Stimulated activated CD4-positive, alpha-beta T cell treated with anti-CD3 and anti-CD28 coated beads, TNF-alpha, amount 100 ng/mL, for 48 hours (primary cell): Measurements from ENCODE around the gene SCO2.

Source experiments
- DNase-seq, 3 donors: peaks; one replicate each; pipeline ENCODE4 v3.0.0-alpha.2; 2020; ENCODE audit warnings: low read depth in 3 of 3

Gene SCO2

GRCh38 chr22:50502628-50503474 is 22.5 kb downstream of the SCO2 start:
- no peak for DNase-seq

GRCh38 chr22:50502096-50502495 is 23.3 kb downstream of the SCO2 start:
- no peak for DNase-seq

- DNase-seq, result no peak
Observed at GRCh38 chr22:50500452-50500851, 24.9 kb downstream of the SCO2 start.

- DNase-seq, result peak; percentile 47 to 62 (median 53)
Observed at GRCh38 chr22:50498322-50498890, 27.0 kb downstream of the SCO2 start.

- no peak for DNase-seq
Observed at GRCh38 chr22:50497093-50497492, 28.3 kb downstream of the SCO2 start.

GRCh38 chr22:50490531-50491308 is 34.7 kb downstream of the SCO2 start:
- no peak for DNase-seq

- DNase-seq, result no peak
Observed at GRCh38 chr22:50489363-50490243, 35.8 kb downstream of the SCO2 start.

GRCh38 chr22:50488886-50489285 is 36.5 kb downstream of the SCO2 start:
- DNase-seq, result no peak

GRCh38 chr22:50488006-50488677 is 37.3 kb downstream of the SCO2 start:
- DNase-seq, result no peak

GRCh38 chr22:50487290-50488005 is 38.0 kb downstream of the SCO2 start:
- DNase-seq, result no peak

- no peak for DNase-seq
Observed at GRCh38 chr22:50486561-50487289, 38.7 kb downstream of the SCO2 start, which contains the start of gene MIOX. MIOX (plus strand) TSS chr22:50486859; CDS start chr22:50486898, 39 bp downstream.

- DNase-seq, result no peak
Observed at GRCh38 chr22:50485221-50486131, 39.9 kb downstream of the SCO2 start.

GRCh38 chr22:50483977-50484853 is 41.2 kb downstream of the SCO2 start:
- DNase-seq, result no peak

GRCh38 chr22:50483556-50483955 is 41.8 kb downstream of the SCO2 start:
- no peak for DNase-seq

GRCh38 chr22:50483106-50483505 is 42.3 kb downstream of the SCO2 start:
- no peak for DNase-seq

GRCh38 chr22:50482107-50483074 is 43.0 kb downstream of the SCO2 start:
- DNase-seq, result no peak
